Osteocyte (in vitro differentiated cells): Measurements from ENCODE around the gene TTC34. TPM values are rescaled to one million over a fixed set of nuclear protein-coding genes. Genes with fewer than 3 reads are reported as not detected.

Source experiments
- DNase-seq: peaks from one replicate; pipeline ENCODE4 v3.0.0; 2021; ENCODE audit warnings: mixed read lengths; ENCODE audit not compliant: unreplicated experiment; ENCODE audit errors: extremely low spot score
- H3K27ac Mint-ChIP-seq: one replicate; pipeline ENCODE4 v1.8.0; 2021; ENCODE audit warnings: mild to moderate bottlenecking, mixed read lengths; ENCODE audit not compliant: unreplicated experiment
- H3K27me3 Mint-ChIP-seq: one replicate; pipeline ENCODE4 v1.8.0; 2021; ENCODE audit warnings: mixed read lengths; ENCODE audit not compliant: unreplicated experiment
- H3K36me3 Mint-ChIP-seq: one replicate; pipeline ENCODE4 v1.8.0; 2021; ENCODE audit warnings: mixed read lengths; ENCODE audit not compliant: unreplicated experiment
- H3K4me1 Mint-ChIP-seq: one replicate; pipeline ENCODE4 v1.8.0; 2021; ENCODE audit warnings: mixed read lengths; ENCODE audit not compliant: unreplicated experiment
- H3K4me3 Mint-ChIP-seq: one replicate; pipeline ENCODE4 v1.8.0; 2021; ENCODE audit warnings: mild to moderate bottlenecking, moderate library complexity, mixed read lengths; ENCODE audit not compliant: unreplicated experiment
- H3K9me3 Mint-ChIP-seq: one replicate; pipeline ENCODE4 v1.8.0; 2021; ENCODE audit warnings: mixed read lengths; ENCODE audit not compliant: unreplicated experiment
- total RNA-seq: library from RNA; stranded (reverse); gene quantifications from 2 replicates; pipeline ENCODE4 v1.2.1, GENCODE V29; 2021
- TF ChIP-seq, protein P1 (sequence below): fragments of 200-600 bp; sonication (generic); IDR thresholded peaks from 2 replicates; pipeline ENCODE4 v1.5.0; 2021; ENCODE audit warnings: antibody characterized with exemption, mild to moderate bottlenecking, moderate library complexity

The TTC34 gene
- total RNA-seq, 1 donor from 2014 or later = 1.7 TPM

DNA sequence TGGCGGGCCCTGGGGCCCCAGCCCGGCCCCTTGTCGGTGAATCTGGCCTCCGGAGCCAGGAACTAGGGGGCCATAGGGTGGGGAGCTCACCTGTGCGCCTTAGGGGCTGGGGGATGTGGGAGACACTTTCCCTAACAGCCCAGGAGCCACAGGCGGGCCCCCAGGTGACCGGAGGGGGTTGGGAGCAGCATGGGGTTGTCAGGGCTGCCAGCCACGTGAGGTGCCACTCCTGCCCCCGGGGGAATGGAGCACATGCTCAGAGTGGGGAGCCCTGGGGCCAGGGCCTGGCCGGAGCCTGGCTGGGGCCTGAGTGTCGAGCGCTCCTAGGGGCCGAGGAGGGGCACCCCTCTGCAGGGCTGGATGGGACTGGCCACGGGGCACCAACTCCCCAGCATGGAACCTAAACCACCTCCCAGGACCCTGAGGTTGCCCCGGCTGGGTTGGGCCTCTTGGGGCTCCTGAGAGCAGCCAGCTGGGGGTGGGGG, 195.1 kb downstream of the TTC34 start:
- Mint-ChIP-seq H3K9me3 (no peaks in the 10 kb centered on the region), H3K4me3 (no peak overlapping the region), H3K27me3 (peaks cover 12% of the 10 kb centered on the region), H3K4me1 (peaks cover 9% of the 10 kb centered on the region), H3K27ac (no peak overlapping the region), H3K36me3 (no peaks in the 10 kb centered on the region)
- DNase-seq = no peak
- TF ChIP-seq, protein P1, sequence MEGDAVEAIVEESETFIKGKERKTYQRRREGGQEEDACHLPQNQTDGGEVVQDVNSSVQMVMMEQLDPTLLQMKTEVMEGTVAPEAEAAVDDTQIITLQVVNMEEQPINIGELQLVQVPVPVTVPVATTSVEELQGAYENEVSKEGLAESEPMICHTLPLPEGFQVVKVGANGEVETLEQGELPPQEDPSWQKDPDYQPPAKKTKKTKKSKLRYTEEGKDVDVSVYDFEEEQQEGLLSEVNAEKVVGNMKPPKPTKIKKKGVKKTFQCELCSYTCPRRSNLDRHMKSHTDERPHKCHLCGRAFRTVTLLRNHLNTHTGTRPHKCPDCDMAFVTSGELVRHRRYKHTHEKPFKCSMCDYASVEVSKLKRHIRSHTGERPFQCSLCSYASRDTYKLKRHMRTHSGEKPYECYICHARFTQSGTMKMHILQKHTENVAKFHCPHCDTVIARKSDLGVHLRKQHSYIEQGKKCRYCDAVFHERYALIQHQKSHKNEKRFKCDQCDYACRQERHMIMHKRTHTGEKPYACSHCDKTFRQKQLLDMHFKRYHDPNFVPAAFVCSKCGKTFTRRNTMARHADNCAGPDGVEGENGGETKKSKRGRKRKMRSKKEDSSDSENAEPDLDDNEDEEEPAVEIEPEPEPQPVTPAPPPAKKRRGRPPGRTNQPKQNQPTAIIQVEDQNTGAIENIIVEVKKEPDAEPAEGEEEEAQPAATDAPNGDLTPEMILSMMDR = no peak

DNA sequence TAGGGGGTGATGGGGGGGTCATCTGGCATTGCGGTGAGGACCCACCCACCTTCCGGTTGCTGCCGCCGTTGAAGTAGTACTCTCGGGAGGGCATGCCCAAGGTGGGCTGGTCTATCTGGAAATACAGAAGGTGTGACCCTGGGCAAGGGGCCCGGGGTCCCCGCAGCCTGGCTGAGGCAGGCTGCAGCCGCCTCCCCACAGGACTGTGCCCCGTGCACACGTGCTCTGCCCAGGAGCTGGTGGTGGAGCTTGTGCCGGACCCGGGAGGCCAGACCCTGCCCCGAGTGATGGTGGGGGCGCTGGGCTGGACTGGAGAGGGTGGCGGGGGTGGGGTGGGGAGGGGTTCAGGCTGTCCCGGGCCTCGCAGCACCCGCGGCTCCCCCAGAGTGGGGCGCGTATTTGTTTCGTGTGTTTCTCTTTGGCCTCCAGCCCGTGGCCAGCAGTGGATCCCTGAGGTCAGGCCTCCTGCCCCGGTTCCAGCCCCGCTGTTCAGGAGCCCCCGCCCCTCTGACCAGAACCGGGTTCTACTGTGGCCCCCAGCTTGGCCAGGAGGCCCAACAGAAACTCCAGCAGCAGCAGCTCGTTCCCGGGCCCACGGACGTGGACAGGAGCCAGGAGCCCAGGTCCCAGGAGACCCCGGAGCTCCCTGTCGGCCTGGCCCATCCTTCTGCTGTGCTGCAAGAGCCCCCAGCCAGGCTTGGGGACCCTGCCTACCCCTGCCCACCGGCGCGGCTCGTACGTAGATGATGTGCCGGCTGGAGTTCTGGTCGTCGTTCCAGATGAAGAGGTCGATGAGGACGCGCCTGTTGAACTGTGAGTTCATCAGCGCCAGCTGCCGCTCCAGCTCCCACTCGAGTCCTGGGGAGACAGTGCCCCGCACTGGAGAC, 195.7 kb downstream of the TTC34 start:
- peaks cover 18% of the 10 kb centered on the region for H3K27me3 Mint-ChIP-seq
- TF ChIP-seq, protein P1 = no peak
- no peak overlapping the region for H3K27ac Mint-ChIP-seq
- peaks cover 8% of the 10 kb centered on the region for H3K4me1 Mint-ChIP-seq
- DNase-seq = no peak
- no peaks in the 10 kb centered on the region for H3K9me3 Mint-ChIP-seq
- no peaks in the 10 kb centered on the region for H3K36me3 Mint-ChIP-seq
- H3K4me3 Mint-ChIP-seq = no peak overlapping the region

DNA sequence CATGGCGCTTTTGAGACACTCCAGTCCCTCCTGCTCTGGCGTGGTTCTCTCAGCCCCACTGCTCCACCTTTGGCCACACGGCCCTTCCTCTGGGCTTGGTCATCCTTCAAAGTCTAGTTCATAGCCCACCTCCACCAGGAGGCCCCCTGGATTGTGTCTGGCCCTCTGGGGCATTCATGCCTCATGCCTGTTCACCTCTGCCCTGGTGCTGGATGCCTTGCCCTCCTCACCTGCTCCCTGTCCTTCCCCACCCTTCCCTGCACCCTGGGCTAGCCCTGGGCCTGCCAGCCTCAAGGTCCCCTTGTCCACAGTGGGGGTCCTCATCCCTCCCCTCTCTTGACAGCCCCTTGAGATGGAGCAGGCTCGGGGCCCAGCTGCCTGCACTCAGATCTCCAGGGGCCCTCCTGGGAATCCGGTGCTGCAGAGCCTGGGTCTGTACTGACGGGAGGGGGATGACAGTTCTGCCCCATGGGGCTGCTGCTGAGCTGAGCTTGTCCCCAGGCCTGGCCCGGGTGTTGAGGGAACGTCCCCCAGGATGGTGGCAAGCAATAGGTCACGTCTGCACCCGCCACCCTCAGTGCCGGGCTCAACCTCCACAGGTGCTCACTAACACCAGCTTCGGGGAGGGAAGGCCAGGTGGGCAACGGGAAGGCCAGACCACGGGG, 196.5 kb downstream of the TTC34 start:
- peaks cover under 1% of the 10 kb centered on the region for H3K4me1 Mint-ChIP-seq
- TF ChIP-seq, protein P1 = no peak
- peaks cover 21% of the 10 kb centered on the region for H3K27me3 Mint-ChIP-seq
- no peaks in the 10 kb centered on the region for H3K9me3 Mint-ChIP-seq
- DNase-seq = no peak
- H3K4me3 Mint-ChIP-seq = no peak overlapping the region
- no peak overlapping the region for H3K27ac Mint-ChIP-seq
- H3K36me3 Mint-ChIP-seq = no peaks in the 10 kb centered on the region

DNA sequence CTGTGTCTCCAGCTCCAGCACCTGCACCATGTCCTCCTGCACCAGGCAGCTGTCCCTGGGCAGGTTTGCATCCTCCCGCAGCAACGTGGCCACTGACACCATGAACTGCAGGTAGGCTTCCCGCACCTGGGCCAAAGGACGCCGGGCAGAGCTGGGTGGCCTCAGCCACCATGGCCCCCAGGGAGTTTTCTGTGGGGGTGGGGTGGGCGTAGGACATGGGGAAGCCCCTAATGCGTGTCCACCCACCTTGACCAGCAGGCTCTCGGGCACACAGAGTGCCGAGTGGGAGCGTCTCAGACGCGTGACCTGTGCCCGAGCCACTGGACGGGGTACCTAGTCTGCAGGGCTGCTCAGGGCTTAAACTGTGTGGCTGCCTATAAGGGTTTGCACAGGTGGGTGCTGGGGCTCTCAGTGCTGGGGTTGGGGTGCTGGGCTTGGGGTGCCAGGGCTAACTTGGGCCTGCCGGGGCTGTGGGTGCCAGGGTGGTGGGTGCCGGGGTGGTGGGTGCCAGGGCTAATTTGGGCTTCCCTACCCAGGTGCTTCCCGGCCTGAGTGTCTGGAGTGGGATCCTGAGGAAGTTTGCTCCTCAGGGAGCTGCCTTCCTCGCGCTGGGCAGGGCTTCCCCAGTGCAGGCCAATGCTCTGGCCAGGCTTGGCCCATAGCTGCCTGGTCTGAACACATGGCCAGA, 197.2 kb downstream of the TTC34 start:
- H3K36me3 Mint-ChIP-seq = no peaks in the 10 kb centered on the region
- H3K9me3 Mint-ChIP-seq = no peaks in the 10 kb centered on the region
- H3K27ac Mint-ChIP-seq = no peak overlapping the region
- H3K4me1 Mint-ChIP-seq = no peaks in the 10 kb centered on the region
- no peak for DNase-seq
- H3K27me3 Mint-ChIP-seq = peaks cover 21% of the 10 kb centered on the region
- TF ChIP-seq, protein P1 = no peak
- H3K4me3 Mint-ChIP-seq = no peak overlapping the region
